Measurements from ENCODE around the gene ADAMTSL2. TPM values are rescaled to one million over a fixed set of nuclear protein-coding genes. Genes with fewer than 3 reads are reported as not detected.

Gene ADAMTSL2
- total RNA-seq, 1 donor from 2014 or later, result 4.3 TPM

- DNase-seq, result no peak
Observed at GRCh38 chr9:133589454-133590227, 55.1 kb downstream of the ADAMTSL2 start.

GRCh38 chr9:133590231-133590855 is 55.8 kb downstream of the ADAMTSL2 start:
- no peak for DNase-seq

- DNase-seq, result no peak
Observed at GRCh38 chr9:133591116-133591910, 56.8 kb downstream of the ADAMTSL2 start.

- no peak for DNase-seq
Observed at GRCh38 chr9:133591985-133592384, 57.5 kb downstream of the ADAMTSL2 start.

- no peak for DNase-seq
Observed at GRCh38 chr9:133592731-133593409, 58.4 kb downstream of the ADAMTSL2 start.

- DNase-seq, result no peak
Observed at GRCh38 chr9:133593587-133594253, 59.2 kb downstream of the ADAMTSL2 start.

GRCh38 chr9:133594310-133594709 is 59.8 kb downstream of the ADAMTSL2 start:
- DNase-seq, result no peak

GRCh38 chr9:133595910-133596309 is 61.4 kb downstream of the ADAMTSL2 start:
- no peak for DNase-seq

- no peak for DNase-seq
Observed at GRCh38 chr9:133597316-133597957, 62.9 kb downstream of the ADAMTSL2 start.

- DNase-seq, result no peak
Observed at GRCh38 chr9:133598978-133599377, 64.5 kb downstream of the ADAMTSL2 start.

- no peak for DNase-seq
Observed at GRCh38 chr9:133599470-133600173, 65.1 kb downstream of the ADAMTSL2 start.

- no peak for DNase-seq
Observed at GRCh38 chr9:133600739-133601138, 66.2 kb downstream of the ADAMTSL2 start.

GRCh38 chr9:133601746-133602145 is 67.2 kb downstream of the ADAMTSL2 start:
- no peak for DNase-seq

GRCh38 chr9:133602277-133602676 is 67.8 kb downstream of the ADAMTSL2 start:
- DNase-seq, result peak; percentile 55

GRCh38 chr9:133603135-133603927 is 68.8 kb downstream of the ADAMTSL2 start:
- no peak for DNase-seq

- DNase-seq, result no peak
Observed at GRCh38 chr9:133604214-133604613, 69.7 kb downstream of the ADAMTSL2 start.

GRCh38 chr9:133604856-133605255 is 70.4 kb downstream of the ADAMTSL2 start:
- no peak for DNase-seq

- no peak for DNase-seq
Observed at GRCh38 chr9:133605446-133605845, 70.9 kb downstream of the ADAMTSL2 start.

GRCh38 chr9:133605856-133606707 is 71.6 kb downstream of the ADAMTSL2 start:
- peak; percentile 88 for DNase-seq

All from tongue (tissue), 2 donors.